Measurements from ENCODE around the gene USP6.

DNA sequence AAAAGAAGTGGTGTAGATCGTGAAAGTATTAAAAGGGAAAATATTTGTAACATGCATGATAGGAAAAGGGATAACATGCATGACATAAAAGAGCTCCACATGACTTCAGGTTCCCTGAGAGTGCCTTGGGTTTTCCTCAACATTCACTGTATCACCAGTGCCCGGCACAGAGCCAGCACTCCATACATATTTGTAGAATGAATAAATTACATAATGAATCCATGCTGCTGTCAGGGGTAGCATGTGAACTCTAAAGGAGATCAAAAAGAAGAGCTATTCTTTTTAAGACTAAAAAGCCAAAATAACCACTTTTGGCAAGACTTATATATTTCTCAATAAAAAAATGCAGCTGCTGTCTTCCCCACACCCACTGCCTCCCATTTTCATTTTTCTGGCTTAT, 78.5 kb downstream of the USP6 start:
- no peak for TF ChIP-seq CTCF (conservative IDR thresholded peaks at IDR 0.05)
- no peak for TF ChIP-seq EZH2 (IDR thresholded peaks at IDR 0.05; ENCODE audit: low read depth)
